Measurements from ENCODE around the gene ALDH2.
A peak's percentile ranks its signal among the peaks of the same experiment; 100 is the strongest.
"Not testable (repeated sequence)": the region's sequence is repeated elsewhere in the genome, so short reads cannot be mapped to it uniquely, and the experiment has no call there.

ALDH2 gene

DNA sequence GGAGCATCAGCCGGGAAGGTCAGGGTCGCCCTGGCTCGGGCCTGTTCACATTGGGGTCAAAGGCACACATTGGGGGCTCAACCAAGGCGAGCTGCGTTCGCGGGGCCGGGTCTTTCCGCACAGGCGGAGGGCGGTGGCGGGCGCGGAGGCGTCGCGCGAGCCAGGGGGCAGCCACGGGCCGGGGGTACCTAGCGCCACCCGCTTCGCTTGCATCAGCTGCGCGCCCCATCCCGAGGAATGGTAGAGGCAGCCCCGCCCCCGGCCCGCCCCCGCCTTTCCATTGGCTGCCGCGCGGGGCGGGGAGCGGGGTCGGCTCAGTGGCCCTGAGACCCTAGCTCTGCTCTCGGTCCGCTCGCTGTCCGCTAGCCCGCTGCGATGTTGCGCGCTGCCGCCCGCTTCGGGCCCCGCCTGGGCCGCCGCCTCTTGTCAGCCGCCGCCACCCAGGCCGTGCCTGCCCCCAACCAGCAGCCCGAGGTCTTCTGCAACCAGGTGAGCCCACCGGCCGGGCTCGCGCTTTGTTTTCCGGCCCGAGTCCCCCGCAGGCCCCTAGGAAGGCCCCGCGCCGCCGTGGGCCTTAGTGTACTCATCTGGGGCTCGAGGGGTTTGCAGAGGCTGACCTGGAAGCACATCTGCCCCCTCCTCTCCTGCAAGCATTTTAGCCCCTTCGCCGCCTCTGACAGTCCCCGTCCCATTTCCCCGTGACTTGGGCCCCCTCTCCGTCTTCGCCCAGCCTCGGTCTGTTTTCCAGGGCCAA, at the start of gene ALDH2:
Gene ALDH2, plus strand, starts transcription at position 326 of the 754 bp plus-strand sequence. Its CDS starts 50 bp downstream, at position 376.
- peak; percentile 62 for DNase-seq

DNA sequence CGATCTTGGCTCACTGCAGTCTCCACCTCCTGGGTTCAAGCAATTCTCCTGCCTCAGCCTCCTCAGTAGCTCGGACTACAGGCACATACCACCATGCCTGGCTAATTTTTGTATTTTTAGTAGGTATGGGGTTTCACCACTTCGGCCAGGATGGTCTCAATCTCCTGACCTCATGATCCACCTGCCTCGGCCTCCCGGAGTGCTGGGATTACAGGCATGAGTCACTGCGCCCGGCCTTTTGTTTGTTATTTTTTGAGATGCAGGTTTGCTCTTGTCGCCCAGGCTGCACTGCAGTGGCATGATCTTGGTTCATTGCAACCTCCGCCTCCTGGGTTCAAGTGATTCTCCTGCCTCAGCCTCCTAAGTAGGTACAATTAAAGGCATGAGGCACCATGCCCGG, 47.4 kb upstream of the ALDH2 start:
- not testable (repeated sequence) for DNase-seq

DNA sequence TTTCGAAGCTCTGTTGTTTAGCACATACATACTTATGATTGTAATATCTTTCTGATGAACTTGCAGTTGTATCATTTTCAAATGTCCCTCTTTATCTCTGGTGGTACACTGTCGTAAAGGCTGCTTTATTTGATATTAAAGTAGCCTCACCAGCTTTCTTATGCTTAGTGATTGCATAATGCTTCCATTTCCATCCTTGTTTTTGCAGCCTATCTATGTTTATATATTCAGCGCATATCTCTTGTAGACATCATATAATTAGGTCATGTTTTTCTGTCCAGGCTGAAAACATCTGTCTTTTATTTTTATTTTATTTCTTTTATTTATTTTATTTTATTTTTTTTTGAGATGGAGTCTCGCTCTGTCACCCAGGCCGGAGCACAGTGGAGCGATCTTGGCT, 46.3 kb upstream of the ALDH2 start:
- DNase-seq: no peak

DNA sequence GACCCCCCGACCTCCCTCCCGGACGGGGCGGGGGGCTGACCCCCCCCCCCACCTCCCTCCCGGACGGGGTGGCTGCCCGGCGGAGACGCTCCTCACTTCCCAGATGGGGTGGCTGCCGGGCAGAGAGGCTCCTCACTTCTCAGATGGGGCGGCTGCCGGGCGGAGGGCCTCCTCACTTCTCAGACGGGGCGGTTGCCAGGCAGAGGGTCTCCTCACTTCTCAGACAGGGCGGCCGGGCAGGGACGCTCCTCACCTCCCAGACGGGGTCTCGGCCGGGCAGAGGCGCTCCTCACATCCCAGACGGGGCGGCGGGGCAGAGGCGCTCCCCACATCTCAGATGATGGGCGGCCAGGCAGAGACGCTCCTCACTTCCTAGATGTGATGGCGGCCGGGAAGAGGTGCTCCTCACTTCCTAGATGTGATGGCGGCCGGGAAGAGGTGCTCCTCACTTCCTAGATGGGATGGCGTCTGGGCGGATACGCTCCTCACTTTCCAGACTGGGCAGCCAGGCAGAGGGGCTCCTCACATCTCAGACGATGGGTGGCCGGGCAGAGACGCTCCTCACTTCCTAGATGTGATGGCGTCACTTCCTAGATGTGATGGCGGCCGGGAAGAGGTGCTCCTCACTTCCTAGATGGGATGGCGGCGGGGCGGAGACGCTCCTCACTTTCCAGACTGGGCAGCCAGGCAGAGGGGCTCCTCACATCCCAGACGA, 42.9 kb upstream of the ALDH2 start:
- DNase-seq: not testable (repeated sequence)

DNA sequence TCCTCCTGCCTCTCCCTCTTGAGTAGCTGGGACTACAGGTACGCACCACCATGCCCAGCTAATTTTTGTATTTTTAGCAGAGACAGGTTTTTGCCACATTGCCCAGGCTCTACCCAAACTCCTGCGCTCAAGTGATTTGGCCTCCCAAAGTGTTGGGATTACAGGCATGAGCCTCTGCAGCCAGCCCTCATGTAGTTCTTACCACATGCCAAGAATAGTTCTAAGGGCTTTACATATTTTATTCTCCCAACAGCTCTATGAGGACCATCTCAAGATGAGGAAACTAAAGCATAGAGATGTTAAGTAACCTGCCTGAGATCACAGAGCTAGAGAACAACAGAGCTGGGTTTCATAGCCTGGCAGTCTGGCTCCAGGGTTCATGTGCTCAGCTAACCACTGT, 37.9 kb upstream of the ALDH2 start:
- no peak for DNase-seq

DNA sequence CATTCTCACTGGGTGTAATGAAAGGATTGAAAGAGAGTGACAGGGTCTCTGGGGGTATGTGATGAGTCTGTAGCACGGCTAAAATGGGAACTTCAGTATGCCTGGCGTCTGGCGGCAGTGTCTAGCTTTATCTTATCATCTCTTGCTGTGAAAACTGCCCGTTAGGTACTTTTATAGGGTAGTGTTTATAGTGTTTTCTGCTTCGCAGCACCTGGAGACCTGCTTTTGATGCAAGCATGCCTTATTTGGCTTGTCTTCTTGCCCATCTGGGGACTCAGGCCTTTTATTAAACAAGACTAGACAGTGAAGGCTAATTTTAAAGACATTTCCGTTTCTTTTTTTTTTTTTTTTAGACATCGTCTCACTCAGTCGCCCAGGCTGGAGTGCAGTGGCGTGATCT, 36.3 kb upstream of the ALDH2 start:
- no peak for DNase-seq

DNA sequence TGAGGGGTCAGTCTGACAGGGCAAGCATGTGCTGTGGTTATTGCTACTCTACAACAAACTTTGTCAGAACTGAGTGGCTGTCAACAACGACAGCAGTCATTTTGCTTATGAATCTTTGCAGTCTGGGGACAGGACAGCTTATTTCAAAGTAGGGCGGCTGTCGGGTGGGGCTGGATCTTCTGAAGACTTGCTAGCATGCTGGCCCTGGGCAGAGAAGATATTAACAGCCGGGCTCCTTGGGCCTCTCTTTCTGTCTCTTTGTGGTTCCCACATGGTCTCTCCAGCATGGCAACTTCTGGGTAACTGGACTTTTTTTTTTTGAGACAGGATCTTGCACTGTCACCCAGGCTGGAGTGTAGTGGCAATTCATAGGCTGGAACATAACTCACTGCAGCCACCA, 33.9 kb upstream of the ALDH2 start:
- no peak for DNase-seq

DNA sequence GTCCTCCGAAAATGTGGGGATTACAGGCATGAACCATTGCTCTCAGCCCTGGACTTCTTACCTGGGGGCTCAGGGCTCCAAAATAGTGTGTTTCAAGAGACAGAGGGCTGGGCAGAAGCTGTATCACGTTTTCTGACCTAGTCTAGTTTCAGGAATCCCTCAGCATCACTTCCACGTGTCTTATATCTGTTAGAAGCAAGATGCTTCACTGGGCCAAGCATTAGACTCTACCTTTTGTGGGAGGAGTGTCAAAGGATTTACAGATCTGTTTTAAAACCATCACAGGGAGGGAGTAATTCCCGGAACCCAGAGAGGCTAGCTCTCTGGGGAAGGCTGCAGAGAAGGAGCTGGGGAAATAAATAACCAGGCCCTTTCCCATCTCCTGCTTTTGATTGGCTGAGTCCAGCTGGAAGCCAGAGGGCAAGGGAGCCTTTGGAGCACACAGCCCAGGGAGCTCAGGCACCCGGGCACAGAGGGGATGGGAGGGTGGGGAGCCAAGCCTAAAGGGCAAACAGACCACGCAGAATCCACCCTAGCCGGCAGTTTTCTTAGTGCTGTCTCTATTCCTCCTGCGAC, 33.3 kb upstream of the ALDH2 start:
- DNase-seq: no peak

DNA sequence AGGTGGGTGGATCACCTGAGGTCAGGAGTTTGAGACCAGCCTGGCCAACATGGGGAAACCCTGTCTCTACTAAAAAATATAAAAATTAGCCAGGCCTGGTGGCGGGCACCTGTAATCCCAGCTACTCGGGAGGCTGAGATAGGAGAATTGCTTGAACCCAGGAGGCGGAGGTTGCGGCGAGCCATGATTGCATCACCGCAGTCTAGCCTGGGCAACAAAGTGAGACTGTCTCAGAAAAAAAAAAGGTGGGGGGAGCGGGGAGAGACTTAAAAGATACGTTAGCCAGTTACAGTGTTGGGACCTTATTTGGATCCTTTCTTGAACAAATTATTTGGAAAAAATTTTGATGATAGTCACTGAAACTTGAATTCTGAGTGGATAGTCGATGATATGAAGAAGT, 27.2 kb upstream of the ALDH2 start:
- DNase-seq: not testable (repeated sequence)

DNA sequence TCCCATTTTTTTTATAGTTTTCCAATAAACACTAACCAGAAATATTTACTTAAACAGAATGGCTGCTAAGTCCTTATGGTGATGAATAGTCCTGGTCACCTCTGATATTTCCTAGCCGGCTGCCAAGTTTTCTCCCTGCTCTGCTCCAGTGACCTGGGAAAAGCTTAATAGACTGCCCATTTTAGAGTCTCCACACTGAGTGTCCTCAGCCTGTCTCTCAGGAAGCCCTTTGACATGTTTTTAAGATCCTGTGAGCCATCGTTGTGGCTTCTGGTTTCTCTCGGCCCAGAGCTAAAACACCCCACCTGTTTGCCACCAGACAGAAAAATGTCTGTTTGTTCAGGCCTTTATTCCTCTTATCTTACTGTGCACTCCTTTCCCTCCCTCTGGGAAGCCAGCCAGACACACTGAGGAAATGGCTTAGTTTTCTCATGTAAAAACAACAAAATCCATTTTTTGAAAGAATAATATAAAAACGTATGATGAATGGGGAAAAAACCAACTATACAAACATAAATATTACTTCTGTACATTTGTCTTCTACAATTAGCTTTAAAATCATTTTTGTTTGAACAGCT, 25.4 kb upstream of the ALDH2 start:
- DNase-seq: peak; percentile 20

DNA sequence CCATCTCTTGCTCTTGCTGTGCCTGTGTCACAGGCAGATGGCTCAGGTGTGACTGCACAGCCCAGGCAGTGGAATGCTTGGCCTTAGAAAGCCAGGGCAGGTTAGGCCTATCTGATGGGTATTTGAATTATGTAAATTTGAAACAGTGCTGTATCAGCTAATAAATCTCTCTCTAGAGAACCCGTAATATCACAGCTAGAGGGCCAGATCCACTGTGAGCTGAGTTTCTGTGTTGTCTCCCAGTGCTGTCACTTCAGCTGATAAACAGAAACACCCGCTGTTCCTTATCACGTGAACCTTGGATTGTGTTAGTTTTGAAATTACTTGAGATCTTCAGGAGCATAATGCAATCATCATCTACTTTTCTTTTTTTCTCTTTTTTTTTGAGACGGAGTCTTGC, 21.5 kb upstream of the ALDH2 start:
- no peak for DNase-seq

DNA sequence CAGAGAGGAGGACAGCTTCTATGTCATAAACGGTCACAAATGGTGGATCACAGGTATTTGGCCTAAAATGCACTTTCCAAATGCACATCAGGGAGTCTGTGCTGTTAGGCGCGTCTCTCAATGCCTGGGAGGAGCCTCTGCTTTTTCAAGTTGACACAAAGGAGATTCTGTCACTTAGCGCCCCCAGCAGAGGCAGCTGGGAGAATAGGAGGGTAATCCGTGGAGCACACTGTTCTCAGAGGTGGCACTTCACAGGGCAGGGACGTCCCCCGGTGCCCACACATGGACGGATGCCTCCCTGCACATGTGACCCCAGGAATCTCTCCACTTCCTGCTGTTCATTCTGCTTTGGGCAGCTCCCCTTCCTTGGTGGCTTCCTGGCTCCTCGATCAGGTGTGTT, 19.4 kb upstream of the ALDH2 start:
- DNase-seq: no peak

DNA sequence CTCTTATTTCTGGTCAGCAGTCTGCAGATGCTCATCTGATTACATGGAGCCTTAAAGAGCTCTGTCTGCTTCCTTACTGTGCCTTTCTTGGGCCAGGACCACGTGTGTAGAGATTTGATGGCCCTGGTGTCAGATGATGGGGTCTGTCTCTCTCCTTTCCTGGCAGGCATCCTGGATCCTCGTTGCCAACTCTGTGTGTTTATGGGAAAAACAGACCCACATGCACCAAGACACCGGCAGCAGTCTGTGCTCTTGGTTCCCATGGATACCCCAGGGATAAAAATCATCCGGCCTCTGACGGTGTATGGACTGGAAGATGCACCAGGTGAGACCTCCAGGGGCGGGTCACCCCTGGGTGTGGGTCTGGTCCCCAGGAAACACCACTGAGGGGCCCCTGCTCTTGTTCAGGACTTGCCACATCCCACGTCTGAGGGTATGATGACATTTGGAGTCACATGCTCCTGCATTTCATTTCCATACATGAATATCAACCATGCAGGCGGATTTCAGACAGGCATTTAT, 18.5 kb upstream of the ALDH2 start:
- DNase-seq: no peak

DNA sequence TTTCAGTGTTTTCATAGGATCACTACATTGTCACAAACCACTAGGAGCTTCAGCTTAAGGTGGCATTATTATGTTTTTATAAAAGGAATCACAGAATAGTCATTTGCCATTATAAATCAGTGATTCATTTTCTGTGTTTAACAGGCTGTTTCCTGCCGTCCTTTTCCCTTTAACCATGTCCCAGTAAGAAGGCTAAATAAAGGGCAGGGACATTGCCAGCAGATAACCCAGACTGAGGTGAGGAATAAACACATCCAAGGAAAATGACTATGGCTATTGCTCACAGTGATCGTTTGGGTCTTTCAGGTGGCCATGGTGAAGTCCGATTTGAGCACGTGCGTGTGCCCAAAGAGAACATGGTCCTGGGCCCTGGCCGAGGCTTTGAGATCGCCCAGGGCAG, 17.9 kb upstream of the ALDH2 start:
- no peak for DNase-seq

DNA sequence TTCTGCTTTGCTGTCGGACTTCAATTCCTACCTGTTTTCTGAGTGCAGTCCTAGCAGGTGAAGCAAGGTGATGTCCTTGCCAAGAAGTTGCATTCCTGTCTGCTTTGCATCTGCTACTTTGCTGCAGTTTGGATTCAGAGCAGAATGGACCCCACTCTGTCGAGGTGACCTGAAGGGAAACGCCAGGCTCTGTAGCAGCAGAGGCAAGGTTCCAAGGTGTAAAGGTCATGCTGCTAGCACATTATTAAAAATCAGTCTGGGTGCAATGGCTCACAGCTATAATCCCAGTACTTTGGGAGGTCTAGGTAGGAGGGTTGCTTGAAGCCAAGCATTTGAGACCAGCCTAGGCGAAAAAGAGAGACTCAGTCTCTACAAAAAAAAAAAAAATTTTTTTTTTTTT, 17.3 kb upstream of the ALDH2 start:
- DNase-seq: no peak

DNA sequence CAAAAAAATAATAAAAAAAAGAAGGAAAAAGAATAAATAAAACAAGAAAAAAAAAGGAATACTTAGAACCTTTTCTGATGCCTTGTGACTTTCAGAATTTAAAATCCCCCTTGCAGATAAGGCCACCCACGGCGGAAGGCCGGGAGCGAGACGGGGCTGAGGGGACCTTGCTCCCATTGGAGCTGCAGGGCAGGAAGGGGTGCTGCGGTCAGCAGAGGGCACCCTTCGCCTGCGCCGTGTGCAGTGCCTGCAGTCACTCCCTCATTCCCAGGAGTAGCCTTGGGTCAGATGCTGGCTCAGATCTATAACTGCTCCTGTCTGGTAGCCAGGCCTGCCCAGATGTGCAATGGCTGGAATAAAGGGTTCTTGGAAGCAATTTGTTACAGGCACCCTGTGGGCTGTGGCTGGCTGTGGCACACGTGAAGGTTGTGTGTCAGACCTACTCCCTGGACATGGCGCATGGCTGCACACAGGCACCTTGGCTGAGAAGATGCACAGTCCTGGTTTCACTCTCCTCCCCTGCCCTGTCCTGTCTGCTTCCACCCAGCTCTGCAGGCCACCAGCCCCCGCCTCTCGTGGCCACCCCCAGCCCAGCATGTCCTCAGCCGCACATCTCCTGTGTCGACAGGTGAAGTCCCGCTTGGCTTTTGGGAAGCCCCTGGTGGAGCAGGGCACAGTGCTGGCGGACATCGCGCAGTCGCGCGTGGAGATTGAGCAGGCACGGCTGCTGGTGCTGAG, 13.4 kb upstream of the ALDH2 start:
- no peak for DNase-seq

DNA sequence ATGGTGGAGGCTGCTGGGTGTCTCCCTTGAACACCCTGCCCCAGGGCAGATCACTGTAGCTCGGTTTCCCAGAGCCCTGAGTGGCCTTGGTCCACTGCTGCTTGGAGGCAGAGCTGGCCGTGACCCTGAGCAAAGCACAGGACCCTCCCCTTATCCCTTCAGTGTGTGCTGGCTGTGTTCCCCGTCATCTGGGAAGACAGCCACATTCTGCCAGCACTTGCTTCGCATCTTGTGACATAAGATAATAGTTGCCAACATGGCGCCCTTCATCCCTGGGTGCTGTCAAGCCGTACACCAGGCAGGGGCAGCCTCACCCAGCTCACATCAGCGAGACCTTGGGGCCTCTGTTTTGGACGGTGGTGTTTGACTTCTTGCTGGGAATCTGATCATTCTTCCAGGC, 12.1 kb upstream of the ALDH2 start:
- no peak for DNase-seq

DNA sequence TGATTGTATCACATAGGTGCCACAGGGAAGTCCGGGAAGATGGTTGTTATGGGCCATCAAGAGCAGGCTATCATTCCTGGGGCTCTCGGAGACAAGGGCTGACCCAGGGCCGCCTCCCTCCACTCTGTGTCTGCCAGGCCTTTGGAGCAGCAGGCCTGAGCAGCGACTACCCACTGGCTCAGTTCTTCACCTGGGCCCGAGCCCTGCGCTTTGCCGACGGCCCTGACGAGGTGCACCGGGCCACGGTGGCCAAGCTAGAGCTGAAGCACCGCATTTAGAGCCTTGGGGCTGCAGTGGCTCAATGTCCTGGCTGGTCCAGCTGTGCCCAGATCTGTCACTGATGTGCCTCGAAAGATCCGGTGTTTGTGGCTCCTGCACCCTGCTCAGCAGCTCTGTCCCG, 10.5 kb upstream of the ALDH2 start:
- DNase-seq: no peak

DNA sequence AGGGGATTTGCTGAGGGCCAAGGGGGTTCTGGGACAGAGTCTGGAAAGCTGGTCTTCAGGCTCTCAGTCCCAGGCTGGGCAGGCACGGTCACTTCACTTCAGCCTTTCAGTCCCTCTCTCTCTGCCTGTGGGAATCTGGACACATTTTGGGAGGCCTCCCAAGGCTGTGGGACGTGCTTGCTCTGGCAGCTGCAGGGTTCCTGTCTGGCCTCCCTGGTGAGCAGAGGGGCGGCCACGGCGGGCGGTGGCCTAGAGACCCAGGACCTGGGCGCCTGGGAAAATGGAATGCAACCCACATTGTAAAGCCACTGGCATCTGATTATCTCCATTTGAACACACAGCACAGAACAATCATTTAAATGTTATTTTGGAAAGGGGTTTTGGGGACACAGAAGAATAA, 10.1 kb upstream of the ALDH2 start:
- DNase-seq: no peak

DNA sequence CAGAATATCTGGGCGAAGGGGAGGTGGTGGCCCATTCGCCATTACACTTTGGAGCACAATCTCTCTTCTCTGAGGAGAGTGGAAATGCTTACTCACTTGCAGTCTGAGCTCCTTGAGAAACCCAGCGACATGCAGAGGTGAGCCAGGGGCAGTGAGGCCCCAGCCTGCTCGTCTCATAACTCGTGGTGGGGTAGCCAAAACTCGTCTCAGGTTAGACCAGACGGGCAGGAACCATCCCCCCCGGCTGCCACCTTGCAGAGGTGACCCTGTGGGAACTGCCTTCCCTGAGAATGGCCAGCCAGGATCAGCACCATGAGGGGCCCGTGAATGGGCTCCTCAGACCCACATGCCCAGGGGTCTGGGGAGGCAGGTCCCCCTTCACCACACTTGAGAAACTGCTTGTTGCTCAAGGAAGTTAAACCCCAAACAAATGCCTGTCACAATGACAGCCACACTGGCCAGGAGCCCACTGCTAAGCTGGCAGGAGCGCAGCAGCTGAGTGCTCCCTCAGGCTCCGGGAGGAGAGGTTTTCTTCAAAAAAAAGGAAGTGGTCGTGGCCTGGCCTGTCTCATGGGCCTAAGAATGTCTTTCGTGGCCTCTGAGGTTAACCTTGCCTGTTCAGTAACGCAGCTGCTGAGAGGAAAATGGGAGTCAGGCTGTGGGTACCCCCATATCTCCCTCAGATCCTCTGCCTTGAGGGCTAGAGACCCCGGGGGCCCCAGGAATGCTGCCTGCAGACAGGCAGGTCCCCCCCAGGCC, 9.2 kb upstream of the ALDH2 start:
- DNase-seq: no peak

DNA sequence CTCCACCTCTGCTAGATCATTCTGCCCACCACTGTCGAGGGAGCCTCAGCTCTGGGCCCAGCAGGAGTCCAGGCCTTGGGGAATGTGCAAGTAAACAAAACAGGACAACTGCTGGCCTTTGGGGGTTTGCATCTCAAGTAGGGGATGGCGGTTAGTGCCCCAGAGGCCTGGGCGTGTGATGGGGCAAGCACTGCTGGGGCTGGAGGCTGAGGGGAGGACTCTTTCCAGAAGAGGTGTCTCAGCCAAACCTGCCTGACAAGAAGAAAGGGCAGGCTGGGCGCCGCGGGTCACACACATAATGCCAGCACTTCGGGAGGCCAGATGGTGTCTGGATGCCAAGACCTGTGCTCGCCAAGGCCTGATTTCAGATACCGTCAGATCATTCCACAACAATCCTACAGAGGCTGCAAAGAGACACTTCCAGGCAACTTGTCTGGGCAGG, 8.6 kb upstream of the ALDH2 start:
- no peak for DNase-seq

DNA sequence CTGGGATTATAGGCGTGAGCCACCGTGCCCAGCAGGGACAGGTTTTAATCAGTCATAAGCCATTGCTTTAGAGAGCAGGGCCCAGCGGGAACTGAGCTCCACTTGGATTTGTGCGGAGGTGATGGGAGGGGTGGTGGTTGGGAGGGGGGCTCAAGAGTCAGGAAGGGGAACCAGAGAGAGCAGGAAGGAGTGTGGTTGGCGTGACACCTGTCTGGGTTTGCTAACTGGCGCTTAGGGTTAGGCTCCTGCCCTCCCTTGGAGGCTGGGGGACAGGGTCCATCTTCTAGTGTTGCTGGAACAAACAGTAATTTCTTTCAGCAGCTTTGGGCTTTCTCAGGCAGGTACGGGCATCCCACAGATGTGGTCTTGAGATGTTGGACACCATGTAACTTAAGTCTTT, 7.5 kb upstream of the ALDH2 start:
- DNase-seq: no peak
